Type B pancreatic cell (in vitro differentiated cells): ENCODE measurements around the gene FEV. TPM values are rescaled to one million over a fixed set of nuclear protein-coding genes. Genes with fewer than 3 reads are reported as not detected.
A peak's percentile ranks its signal among the peaks of the same experiment; 100 is the strongest.

Source experiments
- DNase-seq: peaks from one replicate; pipeline ENCODE4 v3.0.0; 2021; ENCODE audit warnings: mixed read lengths; ENCODE audit not compliant: unreplicated experiment; ENCODE audit errors: extremely low spot score
- H3K27ac Mint-ChIP-seq: 2 replicates; pipeline ENCODE4 v1.8.0; 2021; ENCODE audit warnings: mild to moderate bottlenecking, mixed read lengths
- H3K27me3 Mint-ChIP-seq: 2 replicates; pipeline ENCODE4 v1.8.0; 2021; ENCODE audit warnings: mixed read lengths
- H3K36me3 Mint-ChIP-seq: 2 replicates; pipeline ENCODE4 v1.8.0; 2021; ENCODE audit warnings: mixed read lengths
- H3K4me1 Mint-ChIP-seq: one replicate; pipeline ENCODE4 v1.8.0; 2021; ENCODE audit warnings: mixed read lengths; ENCODE audit not compliant: unreplicated experiment
- H3K4me3 Mint-ChIP-seq: 2 replicates; pipeline ENCODE4 v1.8.0; 2021; ENCODE audit warnings: mild to moderate bottlenecking, mixed read lengths
- H3K9me3 Mint-ChIP-seq: 2 replicates; pipeline ENCODE4 v1.8.0; 2021; ENCODE audit warnings: mixed read lengths
- total RNA-seq: library from RNA; stranded (reverse); gene quantifications from 2 replicates; pipeline ENCODE4 v1.2.1, GENCODE V29; 2021; ENCODE audit warnings: low replicate concordance
- TF ChIP-seq, protein P1 (sequence below): fragments of 200-600 bp; sonication (generic); conservative IDR thresholded peaks from 2 replicates; pipeline ENCODE4 v1.5.0; 2021; ENCODE audit warnings: antibody characterized with exemption, mild to moderate bottlenecking

FEV gene
- total RNA-seq, 1 donor from 2014 or later, result 12.5 TPM

GRCh38 chr2:218985325-218986091 lies 524 bp upstream of the FEV start:
- Mint-ChIP-seq H3K9me3 (no peaks in the 10 kb centered on the region), H3K4me1 (peaks cover 3% of the 10 kb centered on the region), H3K27me3 (peaks cover 93% of the 10 kb centered on the region), H3K36me3 (no peaks in the 10 kb centered on the region), H3K4me3 (peak overlapping the region; percentile 25), H3K27ac (no peak overlapping the region)
- TF ChIP-seq, protein P1, sequence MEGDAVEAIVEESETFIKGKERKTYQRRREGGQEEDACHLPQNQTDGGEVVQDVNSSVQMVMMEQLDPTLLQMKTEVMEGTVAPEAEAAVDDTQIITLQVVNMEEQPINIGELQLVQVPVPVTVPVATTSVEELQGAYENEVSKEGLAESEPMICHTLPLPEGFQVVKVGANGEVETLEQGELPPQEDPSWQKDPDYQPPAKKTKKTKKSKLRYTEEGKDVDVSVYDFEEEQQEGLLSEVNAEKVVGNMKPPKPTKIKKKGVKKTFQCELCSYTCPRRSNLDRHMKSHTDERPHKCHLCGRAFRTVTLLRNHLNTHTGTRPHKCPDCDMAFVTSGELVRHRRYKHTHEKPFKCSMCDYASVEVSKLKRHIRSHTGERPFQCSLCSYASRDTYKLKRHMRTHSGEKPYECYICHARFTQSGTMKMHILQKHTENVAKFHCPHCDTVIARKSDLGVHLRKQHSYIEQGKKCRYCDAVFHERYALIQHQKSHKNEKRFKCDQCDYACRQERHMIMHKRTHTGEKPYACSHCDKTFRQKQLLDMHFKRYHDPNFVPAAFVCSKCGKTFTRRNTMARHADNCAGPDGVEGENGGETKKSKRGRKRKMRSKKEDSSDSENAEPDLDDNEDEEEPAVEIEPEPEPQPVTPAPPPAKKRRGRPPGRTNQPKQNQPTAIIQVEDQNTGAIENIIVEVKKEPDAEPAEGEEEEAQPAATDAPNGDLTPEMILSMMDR, result no peak
- no peak for DNase-seq

DNA sequence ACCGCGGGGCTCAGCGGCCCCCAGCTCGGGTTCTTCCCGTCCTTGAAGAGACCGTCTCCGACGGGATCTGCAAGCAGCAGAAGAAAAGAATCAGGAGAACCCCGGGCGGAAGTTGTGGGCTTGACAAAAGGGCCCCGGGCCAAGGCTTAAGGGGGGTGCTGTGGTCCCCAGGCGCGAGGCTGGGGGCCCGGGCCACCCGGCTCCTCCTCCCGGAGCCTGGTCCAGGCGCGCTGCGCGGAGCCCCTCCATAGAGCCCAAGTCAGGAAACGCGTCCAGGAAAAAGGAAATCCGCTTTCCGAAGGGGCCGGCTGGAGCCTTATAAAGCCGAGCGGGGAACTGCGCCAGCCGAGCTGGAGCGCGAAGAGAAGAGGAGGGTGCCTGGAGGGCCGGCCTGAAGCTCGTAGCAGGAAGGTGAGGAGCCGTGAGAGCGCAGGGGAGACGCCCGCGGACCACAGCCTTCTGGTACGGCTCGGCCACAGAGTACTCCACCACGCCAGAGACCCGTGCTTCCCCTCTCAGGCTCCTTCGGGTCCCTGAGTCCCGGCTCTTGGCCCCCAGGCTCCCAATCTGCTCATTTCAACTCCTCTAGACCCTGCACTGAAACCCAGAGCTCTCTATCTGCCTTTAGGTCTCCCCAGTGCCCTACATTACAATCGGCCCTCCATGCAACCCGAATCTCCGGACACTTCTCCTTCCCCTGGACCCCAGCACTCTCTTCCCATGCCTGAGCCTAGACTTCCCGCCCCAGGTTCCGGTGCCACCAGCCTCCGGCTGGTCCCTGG lies 554 bp downstream of the FEV start:
- DNase-seq, result no peak
- H3K9me3 Mint-ChIP-seq, result no peaks in the 10 kb centered on the region
- peak overlapping the region; percentile 83 for H3K4me3 Mint-ChIP-seq
- H3K27me3 Mint-ChIP-seq, result peaks cover 91% of the 10 kb centered on the region
- TF ChIP-seq, protein P1, result no peak
- no peaks in the 10 kb centered on the region for H3K36me3 Mint-ChIP-seq
- peak overlapping the region; percentile 53 for H3K27ac Mint-ChIP-seq
- H3K4me1 Mint-ChIP-seq, result peaks cover 3% of the 10 kb centered on the region

GRCh38 chr2:218983934-218984238 lies 1.1 kb downstream of the FEV start:
- TF ChIP-seq, protein P1, result no peak
- Mint-ChIP-seq H3K9me3 (no peaks in the 10 kb centered on the region), H3K27me3 (peaks cover 91% of the 10 kb centered on the region), H3K4me1 (peaks cover 3% of the 10 kb centered on the region), H3K4me3 (peak overlapping the region; percentile 62), H3K27ac (no peak overlapping the region), H3K36me3 (no peaks in the 10 kb centered on the region)
- no peak for DNase-seq

- H3K27me3 Mint-ChIP-seq, result peaks cover 91% of the 10 kb centered on the region
- TF ChIP-seq, protein P1, result no peak
- peak overlapping the region; percentile 62 for H3K4me3 Mint-ChIP-seq
- DNase-seq, result no peak
- H3K4me1 Mint-ChIP-seq, result peaks cover 3% of the 10 kb centered on the region
- H3K36me3 Mint-ChIP-seq, result no peaks in the 10 kb centered on the region
- H3K27ac Mint-ChIP-seq, result no peak overlapping the region
- H3K9me3 Mint-ChIP-seq, result no peaks in the 10 kb centered on the region
Measured at GRCh38 chr2:218983263-218983933, 1.6 kb downstream of the FEV start.

GRCh38 chr2:218982586-218983262 lies 2.3 kb downstream of the FEV start:
- Mint-ChIP-seq H3K27me3 (peaks cover 89% of the 10 kb centered on the region), H3K27ac (no peak overlapping the region), H3K9me3 (no peaks in the 10 kb centered on the region), H3K36me3 (no peaks in the 10 kb centered on the region), H3K4me1 (peaks cover 3% of the 10 kb centered on the region), H3K4me3 (peak overlapping the region; percentile 36)
- no peak for DNase-seq
- TF ChIP-seq, protein P1, result no peak
